D721Med (cell line): Measurements from ENCODE around the gene MMP24.

Source experiments
- DNase-seq: peaks from one replicate; pipeline ENCODE4 v3.0.0; 2011; ENCODE audit warnings: low spot score; ENCODE audit not compliant: insufficient read length
- FAIRE-seq: peaks from 2 replicates; lab custom pipeline; 2011; peaks lifted over from hg19 to GRCh38; lab: Jason Lieb, UNC
- CTCF ChIP-seq: IDR thresholded peaks from 2 replicates; pipeline ENCODE4 v1.5.1; 2012; ENCODE audit warnings: mild to moderate bottlenecking, control low read depth; ENCODE audit not compliant: insufficient read depth; ENCODE audit errors: missing control alignments

MMP24 gene

GRCh38 chr20:35317416-35318210 is 91.1 kb downstream of the MMP24 start:
- FAIRE-seq: no peak
- no peak for TF ChIP-seq CTCF
- no peak for DNase-seq

- FAIRE-seq (no peak), DNase-seq (no peak)
- no peak for TF ChIP-seq CTCF
Observed at GRCh38 chr20:35318502-35319157, 92.1 kb downstream of the MMP24 start.

- FAIRE-seq (no peak), DNase-seq (no peak)
- TF ChIP-seq CTCF: no peak
Observed at GRCh38 chr20:35319192-35319870, 92.8 kb downstream of the MMP24 start.

- TF ChIP-seq CTCF: no peak
- FAIRE-seq (no peak), DNase-seq (no peak)
Observed at GRCh38 chr20:35319871-35320197, 93.3 kb downstream of the MMP24 start.

- DNase-seq: no peak
- no peak for TF ChIP-seq CTCF
- FAIRE-seq: no peak
Observed at GRCh38 chr20:35320396-35321126, 94.1 kb downstream of the MMP24 start.

GRCh38 chr20:35325401-35325800 is 98.9 kb downstream of the MMP24 start:
- FAIRE-seq (no peak), DNase-seq (no peak)
- no peak for TF ChIP-seq CTCF
